HEK293 (cell line): Measurements from ENCODE around the gene EN2.

Experiments
- ATF2 ChIP-seq: fragments of 450-650 bp; formaldehyde crosslinking; IDR thresholded peaks from 2 replicates; pipeline ENCODE4 v1.5.1; 2016; ENCODE audit warnings: missing biosample characterization, missing genetic modification characterization, low read depth
- BCL11A ChIP-seq: fragments of 450-650 bp; formaldehyde crosslinking; IDR thresholded peaks from 2 replicates; pipeline ENCODE4 v1.5.1; 2016; ENCODE audit warnings: low read depth, missing biosample characterization, missing genetic modification characterization
- CTCF ChIP-seq: fragments of 450-650 bp; formaldehyde crosslinking; IDR thresholded peaks from 2 replicates; pipeline ENCODE4 v1.5.1; 2016; ENCODE audit warnings: missing biosample characterization, missing genetic modification characterization
- PATZ1 ChIP-seq: fragments of 450-650 bp; formaldehyde crosslinking; IDR thresholded peaks from 2 replicates; pipeline ENCODE4 v1.5.1; 2016; ENCODE audit warnings: missing biosample characterization, missing genetic modification characterization
- PBX3 ChIP-seq: sonication (generic); formaldehyde crosslinking; IDR thresholded peaks from 2 replicates; pipeline ENCODE4 v1.8.1; 2022; ENCODE audit warnings: mild to moderate bottlenecking, moderate library complexity, missing genetic modification reagents
- PRDM10 ChIP-seq: fragments of 450-650 bp; formaldehyde crosslinking; IDR thresholded peaks from 2 replicates; pipeline ENCODE4 v1.5.1; 2016; ENCODE audit warnings: missing biosample characterization, missing genetic modification characterization
- SP2 ChIP-seq: fragments of 450-650 bp; formaldehyde crosslinking; IDR thresholded peaks from 2 replicates; pipeline ENCODE4 v1.5.1; 2016; ENCODE audit warnings: missing biosample characterization, missing genetic modification characterization
- ZBTB49 ChIP-seq: fragments of 450-650 bp; formaldehyde crosslinking; IDR thresholded peaks from 2 replicates; pipeline ENCODE4 v1.5.1; 2016; ENCODE audit warnings: missing biosample characterization, missing genetic modification characterization, low read depth
- ZEB2 ChIP-seq: fragments of 450-650 bp; formaldehyde crosslinking; IDR thresholded peaks from 2 replicates; pipeline ENCODE4 v1.5.1; 2016; ENCODE audit warnings: missing biosample characterization, missing genetic modification characterization
- ZNF112 ChIP-seq: fragments of 450-650 bp; formaldehyde crosslinking; IDR thresholded peaks from 2 replicates; pipeline ENCODE4 v1.5.0; 2017; ENCODE audit warnings: missing biosample characterization, missing genetic modification characterization
- ZNF146 ChIP-seq: fragments of 450-650 bp; formaldehyde crosslinking; IDR thresholded peaks from 2 replicates; pipeline ENCODE4 v1.5.1; 2016; ENCODE audit warnings: missing biosample characterization, missing genetic modification characterization
- ZNF280D ChIP-seq: fragments of 450-650 bp; formaldehyde crosslinking; IDR thresholded peaks from 2 replicates; pipeline ENCODE4 v1.5.1; 2016; ENCODE audit warnings: missing biosample characterization, missing genetic modification characterization
- ZNF76 ChIP-seq: fragments of 450-650 bp; formaldehyde crosslinking; IDR thresholded peaks from 2 replicates; pipeline ENCODE4; 2016; ENCODE audit warnings: low read depth, missing biosample characterization, missing genetic modification characterization, borderline replicate concordance
- TF ChIP-seq, protein P1 (sequence below): fragments of 450-650 bp; formaldehyde crosslinking; IDR thresholded peaks from 2 replicates; pipeline ENCODE4 v1.5.1; 2017; ENCODE audit warnings: missing biosample characterization, missing genetic modification characterization

- TF ChIP-seq ATF2 (tag by site-specific recombination) = no peak
- TF ChIP-seq ZNF280D (tag by site-specific recombination) = no peak
- TF ChIP-seq ZNF112 (tag by site-specific recombination) = no peak
- no peak for TF ChIP-seq ZNF146 (tag by site-specific recombination)
- TF ChIP-seq CTCF (tag by site-specific recombination) = no peak
- TF ChIP-seq PRDM10 (tag by site-specific recombination) = no peak
- TF ChIP-seq ZEB2 (tag by site-specific recombination) = no peak
- no peak for TF ChIP-seq BCL11A (tag by site-specific recombination)
- no peak for TF ChIP-seq ZNF76 (tag by site-specific recombination)
- TF ChIP-seq PATZ1 (tag by site-specific recombination) = no peak
- no peak for TF ChIP-seq SP2 (tag by site-specific recombination)
- no peak for TF ChIP-seq ZBTB49
- no peak for TF ChIP-seq PBX3
- TF ChIP-seq, protein P1, sequence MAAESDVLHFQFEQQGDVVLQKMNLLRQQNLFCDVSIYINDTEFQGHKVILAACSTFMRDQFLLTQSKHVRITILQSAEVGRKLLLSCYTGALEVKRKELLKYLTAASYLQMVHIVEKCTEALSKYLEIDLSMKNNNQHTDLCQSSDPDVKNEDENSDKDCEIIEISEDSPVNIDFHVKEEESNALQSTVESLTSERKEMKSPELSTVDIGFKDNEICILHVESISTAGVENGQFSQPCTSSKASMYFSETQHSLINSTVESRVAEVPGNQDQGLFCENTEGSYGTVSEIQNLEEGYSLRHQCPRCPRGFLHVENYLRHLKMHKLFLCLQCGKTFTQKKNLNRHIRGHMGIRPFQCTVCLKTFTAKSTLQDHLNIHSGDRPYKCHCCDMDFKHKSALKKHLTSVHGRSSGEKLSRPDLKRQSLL (tag by site-specific recombination) = no peak
These were observed 22.8 kb upstream of the EN2 start for GRCh38 chr7:155435110-155435509.
